Activated CD8-positive, alpha-beta memory T cell treated with anti-CD3 and anti-CD28 coated beads, Interleukin-2, amount 50 U/mL, for 24 hours (primary cell): ENCODE data around the gene IGSF10.
"Not testable (repeated sequence)": the region's sequence is repeated elsewhere in the genome, so short reads cannot be mapped to it uniquely, and the experiment has no call there.

Source experiments
- DNase-seq: peaks from one replicate; pipeline ENCODE4 v3.0.0-alpha.2; 2020; ENCODE audit errors: extremely low read depth

IGSF10 gene, protein sequence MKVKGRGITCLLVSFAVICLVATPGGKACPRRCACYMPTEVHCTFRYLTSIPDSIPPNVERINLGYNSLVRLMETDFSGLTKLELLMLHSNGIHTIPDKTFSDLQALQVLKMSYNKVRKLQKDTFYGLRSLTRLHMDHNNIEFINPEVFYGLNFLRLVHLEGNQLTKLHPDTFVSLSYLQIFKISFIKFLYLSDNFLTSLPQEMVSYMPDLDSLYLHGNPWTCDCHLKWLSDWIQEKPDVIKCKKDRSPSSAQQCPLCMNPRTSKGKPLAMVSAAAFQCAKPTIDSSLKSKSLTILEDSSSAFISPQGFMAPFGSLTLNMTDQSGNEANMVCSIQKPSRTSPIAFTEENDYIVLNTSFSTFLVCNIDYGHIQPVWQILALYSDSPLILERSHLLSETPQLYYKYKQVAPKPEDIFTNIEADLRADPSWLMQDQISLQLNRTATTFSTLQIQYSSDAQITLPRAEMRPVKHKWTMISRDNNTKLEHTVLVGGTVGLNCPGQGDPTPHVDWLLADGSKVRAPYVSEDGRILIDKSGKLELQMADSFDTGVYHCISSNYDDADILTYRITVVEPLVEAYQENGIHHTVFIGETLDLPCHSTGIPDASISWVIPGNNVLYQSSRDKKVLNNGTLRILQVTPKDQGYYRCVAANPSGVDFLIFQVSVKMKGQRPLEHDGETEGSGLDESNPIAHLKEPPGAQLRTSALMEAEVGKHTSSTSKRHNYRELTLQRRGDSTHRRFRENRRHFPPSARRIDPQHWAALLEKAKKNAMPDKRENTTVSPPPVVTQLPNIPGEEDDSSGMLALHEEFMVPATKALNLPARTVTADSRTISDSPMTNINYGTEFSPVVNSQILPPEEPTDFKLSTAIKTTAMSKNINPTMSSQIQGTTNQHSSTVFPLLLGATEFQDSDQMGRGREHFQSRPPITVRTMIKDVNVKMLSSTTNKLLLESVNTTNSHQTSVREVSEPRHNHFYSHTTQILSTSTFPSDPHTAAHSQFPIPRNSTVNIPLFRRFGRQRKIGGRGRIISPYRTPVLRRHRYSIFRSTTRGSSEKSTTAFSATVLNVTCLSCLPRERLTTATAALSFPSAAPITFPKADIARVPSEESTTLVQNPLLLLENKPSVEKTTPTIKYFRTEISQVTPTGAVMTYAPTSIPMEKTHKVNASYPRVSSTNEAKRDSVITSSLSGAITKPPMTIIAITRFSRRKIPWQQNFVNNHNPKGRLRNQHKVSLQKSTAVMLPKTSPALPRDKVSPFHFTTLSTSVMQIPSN (N-terminal part only)

DNA sequence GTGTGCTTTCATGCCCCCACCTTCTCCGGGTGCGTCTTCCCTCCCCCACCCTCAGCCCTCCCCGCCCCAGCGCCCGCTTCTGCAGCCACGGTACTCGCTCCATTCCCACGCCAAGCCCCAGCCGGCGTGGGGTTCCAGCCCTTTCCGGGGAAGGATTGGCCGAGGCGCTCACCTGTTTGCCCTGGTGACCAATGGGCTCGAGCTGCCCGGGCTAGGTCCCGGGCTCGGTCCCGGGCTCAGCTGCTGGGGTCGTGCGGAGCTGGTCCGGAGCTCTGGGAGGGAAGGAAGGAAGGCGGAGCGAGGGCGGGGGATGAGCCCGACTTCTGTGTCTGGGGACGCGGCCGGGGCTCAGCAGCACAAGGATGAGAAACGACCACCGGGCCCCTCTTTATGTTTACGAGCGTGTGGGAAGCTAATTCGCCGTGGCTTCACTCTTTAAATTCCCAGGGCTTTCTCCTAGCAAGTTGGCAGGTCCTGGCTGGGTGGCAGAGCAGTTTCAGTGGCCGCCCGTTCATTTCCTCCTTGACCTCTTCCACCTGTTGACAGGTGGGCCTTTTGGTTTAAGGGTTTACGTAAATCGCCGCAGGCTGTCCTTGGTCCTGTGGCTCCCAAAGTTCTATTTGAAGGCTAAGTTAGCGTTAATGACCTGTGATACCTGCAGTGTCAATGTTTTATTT is at the start of gene IGSF10:
TSS of gene IGSF10 (minus strand) at position 288 of the 677 bp plus-strand sequence. CDS start 2,352 bp downstream, outside the sequence.
- no peak for DNase-seq

DNA sequence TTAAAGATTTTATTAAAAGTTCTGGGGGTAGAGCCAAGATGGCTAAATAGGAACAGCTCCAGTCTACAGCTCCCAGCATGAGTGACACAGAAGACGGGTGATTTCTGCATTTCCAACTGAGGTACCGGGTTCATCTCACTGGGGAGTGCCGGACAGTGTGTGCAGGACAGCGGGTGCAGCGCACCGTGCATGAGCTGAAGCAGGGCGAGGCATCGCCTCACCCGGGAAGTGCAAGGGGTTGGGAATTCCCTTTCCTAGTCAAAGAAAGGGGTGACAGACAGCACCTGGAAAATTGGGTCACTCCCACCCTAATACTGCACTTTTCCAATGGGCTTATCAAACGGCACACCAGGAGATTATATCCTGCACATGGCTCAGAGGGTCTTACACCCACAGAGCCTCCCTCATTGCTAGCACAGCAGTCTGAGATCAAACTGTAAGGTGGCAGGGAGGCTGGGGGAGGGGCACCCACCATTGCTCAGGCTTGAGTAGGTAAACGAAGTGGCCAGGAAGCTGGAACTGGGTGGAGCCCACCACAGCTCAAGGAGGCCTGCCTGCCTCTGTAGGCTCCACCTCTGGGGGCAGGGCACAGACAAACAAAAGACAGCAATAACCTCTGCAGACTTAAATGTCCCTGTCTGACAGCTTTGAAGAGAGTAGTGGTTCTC is 48.7 kb upstream of the IGSF10 start:
- DNase-seq: not testable (repeated sequence)

DNA sequence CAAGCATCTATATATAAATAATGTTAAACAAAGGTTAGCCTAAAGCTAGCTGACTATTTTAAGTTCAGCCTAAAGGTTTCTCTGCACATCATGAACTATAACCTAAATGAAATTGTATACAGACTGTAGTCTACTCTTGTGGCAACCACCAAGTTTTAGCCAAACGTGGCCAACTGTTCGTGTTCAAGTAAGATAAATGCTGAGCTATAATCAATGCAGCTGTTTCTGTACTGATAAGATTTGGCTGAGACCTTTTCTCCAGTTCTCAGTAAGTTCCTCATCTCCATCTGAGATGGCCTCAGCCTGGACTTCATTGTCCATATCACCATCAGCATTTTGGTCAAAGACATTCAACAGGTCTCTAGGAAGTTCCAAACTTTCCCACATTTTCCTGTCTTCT is 43.7 kb upstream of the IGSF10 start:
- DNase-seq: no peak

DNA sequence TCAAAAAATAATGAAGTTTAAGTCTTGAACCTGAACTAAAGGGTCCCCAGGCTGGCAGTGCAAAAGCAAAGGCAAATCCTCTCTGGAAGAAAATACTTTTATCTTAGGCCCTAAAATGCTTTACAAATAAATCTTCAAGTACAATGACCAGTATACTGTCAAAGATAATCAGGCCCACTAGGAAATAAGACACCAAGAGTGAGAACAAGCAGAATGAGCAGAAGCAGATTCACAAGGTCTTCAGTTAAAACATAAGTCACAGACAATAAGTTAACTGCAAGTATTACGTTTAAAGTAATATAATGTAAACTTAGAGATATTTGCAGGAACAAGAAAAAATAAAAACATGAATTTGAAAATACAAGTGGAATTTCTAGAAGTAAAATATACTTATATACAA is 42.2 kb upstream of the IGSF10 start:
- DNase-seq: no peak

DNA sequence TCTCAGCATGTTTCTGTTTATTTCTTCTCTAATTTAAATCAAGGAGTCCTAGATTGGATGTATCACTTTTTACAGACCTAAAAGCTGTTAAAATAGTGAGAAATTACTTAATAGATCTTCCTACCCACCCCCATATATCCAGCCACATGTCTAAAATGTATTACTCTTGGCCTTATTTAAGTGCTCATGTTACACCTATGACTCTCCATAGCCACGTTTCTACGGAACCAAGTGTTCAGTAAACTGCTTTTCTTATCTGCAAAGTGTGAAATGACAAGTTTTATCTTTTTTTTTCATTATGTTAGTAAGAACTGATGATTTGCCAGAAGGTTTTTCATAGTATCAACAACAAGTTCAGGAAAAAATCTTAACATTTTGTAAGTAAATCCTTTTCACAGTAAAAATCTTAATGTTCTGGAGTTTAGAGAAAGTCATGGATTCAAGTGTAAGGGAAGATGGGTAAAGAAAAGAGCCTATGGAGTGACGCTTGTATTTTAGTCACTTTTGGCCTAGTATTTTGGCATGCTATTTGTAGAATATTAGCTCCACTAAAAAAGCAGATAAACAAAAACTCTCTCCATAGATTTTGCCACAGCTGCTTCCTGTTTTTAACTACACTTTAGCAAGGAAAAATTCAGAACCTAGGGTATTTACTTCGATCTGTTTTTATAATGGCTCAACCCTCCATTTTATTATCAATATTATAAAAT is 41.2 kb upstream of the IGSF10 start:
- no peak for DNase-seq

DNA sequence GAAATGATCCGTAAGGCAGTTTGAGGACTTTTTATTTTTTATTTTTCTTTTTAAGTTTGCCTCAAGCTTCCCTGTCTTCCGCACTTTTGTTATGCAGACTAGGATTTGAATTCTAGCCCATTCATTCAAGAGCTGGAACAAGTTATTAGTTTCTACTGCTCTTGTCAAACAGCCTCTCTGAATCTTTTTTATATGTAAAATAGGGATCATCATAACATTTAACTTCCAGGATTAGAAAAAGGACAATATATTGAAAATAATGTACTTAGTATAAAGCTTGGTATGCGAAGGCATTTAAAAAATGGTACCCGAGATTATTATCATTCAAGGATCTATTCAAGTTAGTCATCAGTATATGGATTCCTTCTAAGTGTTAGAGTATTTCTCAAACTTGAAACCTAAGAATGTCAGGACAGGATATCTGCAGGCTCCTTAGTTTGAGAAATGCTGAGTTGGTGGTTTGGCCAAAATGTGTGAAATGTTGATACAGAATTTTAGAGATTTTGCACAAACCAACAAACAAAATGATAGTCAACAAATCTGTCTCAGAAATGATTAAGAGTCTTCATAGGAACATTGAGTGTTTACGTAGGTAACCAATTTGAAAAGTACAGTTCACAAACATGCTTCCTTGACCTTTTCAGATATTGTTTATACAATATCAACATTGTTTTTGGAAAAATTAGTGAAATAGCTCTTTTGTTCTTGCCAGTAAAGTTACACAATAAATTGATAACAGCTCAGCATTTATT is 40.5 kb upstream of the IGSF10 start:
- no peak for DNase-seq

DNA sequence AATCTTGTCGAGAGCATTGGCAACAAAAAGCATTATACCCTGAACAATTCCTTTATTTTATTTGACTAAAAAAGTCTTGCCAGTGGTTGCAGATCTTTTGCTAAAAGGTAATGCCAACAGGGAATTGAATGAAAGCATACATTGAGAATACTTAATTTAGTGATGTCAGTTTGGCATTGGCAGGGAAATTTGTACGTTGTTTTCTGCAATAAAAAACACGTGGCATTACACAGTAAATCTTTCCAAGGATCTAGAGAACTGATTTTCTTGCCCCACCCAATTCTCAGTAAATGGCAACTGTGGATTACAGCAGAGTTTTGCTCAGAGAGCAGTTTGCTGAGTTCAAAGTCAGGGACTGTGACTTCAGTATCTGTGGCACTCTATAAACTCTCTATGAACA is 38.3 kb upstream of the IGSF10 start:
- DNase-seq: no peak

DNA sequence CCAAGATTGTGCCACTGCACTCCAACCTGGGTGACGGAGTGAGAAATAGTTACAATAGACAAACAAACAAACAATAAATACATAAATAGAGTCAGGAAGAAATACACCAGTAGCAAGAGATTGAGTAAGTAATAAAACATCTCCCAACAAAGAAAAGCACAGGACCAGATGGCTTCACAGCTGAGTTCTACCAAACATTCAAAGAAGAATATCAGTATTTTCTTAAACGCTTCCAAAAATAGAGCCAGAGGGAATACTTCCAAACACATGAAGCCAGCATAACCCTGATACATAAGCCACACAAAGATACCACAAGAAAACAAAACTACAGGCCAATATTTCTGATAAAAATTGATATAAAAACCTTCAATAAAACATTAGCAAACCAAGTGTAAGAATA is 30.7 kb upstream of the IGSF10 start:
- no peak for DNase-seq

DNA sequence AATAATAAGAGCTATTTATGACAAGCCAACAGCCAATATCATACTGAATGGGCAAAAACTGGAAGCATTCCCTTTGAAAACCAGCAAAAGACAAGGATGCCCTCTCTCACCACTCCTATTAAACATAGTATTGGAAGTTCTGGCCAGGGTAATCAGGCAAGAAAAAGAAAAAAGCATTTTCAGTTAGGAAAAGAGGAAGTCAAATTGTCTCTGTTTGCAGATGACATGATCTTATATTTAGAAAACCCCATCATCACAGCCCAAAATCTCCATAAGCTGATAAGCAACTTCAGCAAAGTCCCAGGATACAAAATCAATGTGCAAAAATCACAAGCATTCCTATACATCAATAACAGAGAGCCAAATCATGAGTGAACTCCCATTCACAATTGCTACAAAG is 27.0 kb upstream of the IGSF10 start:
- DNase-seq: not testable (repeated sequence)

DNA sequence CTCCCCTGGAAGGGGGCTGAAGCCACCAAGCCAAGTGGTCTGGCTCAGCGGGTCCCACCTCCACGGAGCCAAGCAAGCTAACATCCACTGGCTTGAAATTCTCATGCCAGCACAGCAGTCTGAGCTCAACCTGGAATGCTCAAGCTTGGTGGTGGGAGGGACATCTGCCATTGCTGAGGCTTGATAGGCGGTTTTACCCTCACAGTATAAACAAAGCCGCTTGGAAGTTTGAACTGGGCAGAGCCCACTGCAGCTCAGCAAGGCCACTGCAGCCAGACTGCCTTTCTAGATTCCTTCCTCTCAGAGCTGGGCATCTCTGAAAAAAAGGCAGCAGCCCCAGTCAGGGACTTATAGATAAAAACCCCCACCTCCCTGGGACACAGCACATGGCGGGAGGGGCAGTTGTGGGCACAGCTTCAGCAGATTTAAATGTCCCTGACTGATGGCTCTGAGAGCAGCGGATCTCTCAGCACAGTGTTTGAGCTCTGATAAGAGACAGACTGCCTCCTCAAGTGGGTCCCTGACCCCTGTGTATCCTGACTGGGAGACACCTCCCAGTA is 23.2 kb upstream of the IGSF10 start:
- no peak for DNase-seq

DNA sequence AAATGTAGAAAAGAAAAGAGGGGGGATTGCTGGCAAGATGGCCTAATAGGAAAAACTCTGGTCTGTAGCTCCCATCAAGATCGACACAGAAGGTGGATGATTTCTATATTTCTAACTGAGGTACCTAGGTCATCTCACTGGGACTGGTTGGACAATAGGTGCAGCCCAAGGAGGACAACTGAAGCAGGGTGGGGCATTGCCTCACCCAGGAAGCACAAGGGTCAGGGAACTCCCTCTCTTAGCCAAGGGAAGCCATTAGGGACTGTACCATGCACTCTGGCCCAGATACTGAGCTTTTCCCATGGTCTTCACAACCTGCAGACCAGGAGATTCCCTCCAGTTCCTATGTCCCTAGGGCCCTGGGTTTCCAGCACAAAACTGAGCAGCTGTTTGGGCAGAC is 22.6 kb upstream of the IGSF10 start:
- no peak for DNase-seq

DNA sequence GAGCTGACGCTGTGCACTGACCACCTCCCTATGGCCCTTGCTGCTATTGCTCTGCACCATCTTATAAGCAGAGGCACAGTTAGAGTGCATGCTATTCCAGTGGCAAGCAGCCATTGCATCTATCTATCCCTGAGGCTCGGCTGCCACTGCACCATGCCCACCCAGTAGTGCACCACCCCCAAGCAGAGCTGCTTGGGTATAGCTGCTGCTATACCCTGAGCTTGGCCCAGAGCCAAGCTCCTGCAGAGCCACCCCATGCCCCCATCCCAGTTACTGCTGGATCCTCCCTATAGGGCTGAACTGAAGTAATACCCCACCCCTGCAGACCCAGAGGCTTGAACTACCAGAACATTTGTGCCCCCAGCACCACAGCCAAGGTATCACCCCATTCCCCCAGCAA is 19.6 kb upstream of the IGSF10 start:
- DNase-seq: no peak

DNA sequence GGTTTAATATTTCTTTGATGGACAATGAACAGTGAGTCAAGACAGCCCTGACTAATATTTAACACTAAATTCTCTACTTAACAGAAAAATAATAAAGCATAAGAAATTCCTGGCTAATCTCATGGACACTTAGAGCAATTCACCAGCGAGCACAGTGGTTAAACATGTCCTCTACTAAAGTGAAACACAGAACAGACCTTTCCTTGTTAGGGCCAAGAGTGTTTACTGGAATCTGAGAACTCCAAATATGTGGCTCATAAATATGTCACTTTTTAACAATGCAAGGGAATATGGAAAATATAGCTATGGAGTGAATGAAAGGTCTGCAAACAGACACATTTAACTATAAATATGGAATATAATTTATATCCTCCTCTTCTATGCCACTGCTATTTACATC is 18.6 kb upstream of the IGSF10 start:
- DNase-seq: no peak

DNA sequence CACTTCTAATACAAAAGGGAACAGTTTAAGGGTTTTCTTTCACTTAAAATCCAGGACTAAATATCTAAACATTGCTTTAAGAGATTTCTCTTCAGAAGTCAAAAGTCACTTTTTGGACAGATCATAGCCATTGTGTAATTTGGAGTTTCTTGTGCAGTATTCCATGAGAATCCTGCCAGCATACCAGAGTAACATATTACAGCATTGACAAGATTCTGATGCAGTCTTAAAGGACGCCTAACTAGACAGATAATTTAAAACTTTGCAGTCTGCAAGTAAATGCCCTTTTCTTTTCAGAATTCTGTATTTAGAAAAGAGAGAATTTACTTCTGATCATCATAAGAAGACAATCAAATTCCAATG is 17.5 kb upstream of the IGSF10 start:
- DNase-seq: no peak

DNA sequence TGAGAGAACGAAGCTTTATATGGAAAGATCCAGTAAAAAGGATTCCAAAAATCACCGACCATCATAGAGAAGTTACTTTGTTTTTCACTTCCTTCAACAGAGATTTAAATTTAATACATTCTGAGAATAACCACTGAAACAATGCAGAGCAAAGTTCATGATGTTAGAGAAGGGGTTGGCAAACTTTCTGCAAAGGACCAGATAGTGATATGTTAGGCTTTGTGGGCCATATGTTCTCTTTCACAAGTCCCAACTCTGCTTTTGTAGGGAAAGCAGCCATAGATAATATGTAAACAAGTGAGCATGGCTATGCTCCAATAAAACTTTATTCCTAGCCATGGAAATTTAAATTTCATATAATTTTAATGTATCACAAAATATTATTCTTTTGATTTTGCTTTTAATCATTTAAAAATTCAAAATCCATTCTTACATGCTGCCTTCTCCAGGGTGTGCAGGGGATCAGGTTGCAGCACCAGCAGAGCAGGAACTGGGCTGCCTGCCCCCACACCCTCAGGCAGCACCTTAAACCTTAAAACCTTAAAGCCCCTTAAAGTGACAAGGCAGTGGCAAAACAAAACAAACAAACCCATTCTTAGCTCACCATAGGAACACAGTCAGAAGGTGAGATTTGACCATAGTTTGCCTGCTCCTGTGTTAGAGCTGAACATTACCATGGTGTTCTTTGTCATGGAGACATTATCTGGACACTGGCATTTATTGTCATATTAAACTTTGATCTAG is 16.9 kb upstream of the IGSF10 start:
- DNase-seq: no peak

DNA sequence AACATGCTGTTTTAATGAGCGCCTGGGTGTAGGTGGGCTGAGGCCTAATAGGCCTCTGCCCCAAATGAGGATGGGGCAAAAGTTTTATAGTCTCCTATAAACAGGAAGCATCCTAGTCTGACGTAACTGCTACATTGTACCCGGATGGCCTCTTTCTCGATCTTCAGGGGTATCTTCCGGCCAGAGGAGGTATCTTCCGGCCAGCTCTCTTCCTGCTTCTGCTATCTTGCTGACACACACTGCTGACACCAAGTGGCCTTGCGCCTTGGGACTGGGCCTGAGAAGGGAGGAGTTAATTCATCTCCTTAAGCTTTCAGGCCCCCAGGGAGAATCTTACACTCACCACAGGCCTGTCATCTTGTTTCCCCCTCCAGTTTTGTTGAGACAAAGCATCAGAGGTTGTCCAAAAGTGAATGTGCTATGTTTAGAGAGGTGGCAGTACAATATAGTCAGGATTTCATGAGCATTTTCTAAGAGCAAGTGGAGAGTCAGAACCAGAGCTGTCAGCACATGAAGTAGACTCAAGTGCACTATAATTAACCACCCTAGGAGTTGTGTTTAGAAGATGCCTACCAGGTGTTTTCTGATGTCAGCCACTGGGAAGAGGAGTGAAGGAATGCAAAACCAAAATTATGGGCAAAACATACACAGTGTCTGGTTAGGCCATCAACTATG is 15.6 kb upstream of the IGSF10 start:
- no peak for DNase-seq

DNA sequence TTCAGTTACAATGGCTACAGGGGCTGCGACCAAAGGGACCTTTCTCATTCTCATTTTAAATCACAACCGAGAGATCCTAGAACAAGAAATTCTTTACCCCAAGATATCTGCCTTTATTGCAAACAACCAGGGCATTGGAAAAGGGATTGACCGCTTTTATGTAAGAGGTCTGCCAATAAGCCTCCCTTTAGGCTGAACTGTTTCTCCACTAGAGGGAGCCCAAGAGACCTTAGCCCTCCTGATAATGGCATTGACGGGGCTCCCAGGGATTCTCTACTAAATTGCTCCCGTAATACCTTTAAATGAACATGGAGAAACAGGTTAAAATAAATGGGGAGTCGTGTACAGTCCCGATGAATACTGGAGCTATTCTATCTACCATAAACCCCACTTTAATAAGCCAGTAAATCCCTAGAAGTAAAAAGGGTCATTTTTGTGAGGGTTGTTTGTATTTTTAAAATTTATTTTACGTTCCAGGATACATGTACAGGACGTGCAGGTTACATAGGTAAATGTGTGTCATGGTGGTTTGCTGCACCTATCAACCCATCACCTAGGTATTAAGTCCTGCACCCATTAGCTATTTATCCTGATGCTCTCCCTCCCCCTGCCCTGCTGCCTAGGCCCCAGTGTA is 7.5 kb upstream of the IGSF10 start:
- DNase-seq: no peak

DNA sequence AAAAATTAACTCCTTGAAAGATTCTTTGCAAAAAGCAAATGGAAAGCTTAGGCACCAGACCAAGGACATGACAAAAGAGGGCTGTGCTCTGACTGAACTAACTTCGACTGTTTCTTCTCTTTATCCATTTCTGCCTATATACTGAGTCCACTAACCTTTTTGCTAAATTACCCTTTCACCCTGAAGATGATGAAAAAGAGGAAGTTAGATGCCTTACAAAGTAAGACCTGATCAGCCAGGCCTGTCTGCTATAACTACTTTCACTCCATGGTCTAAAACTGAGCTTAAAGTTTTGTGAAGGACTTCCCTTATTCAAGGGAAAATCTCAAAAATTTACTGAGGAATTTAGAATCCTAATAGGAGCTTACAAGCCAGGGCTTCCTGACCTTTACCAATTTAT is 6.2 kb upstream of the IGSF10 start:
- no peak for DNase-seq
